H1 (cell line): ENCODE measurements around the gene ST6GALNAC3. TPM values are rescaled to one million over a fixed set of nuclear protein-coding genes. Genes with fewer than 3 reads are reported as not detected.

Source experiments
- CTCF ChIA-PET: fragments of 300-600 bp; sonication (Branson Sonifier 250); formaldehyde crosslinking; loops from one replicate; lab custom pipeline; 2021; ENCODE audit not compliant: partially characterized antibody; lab: Charles Lee
- POLR2A ChIA-PET: fragments of 300-600 bp; sonication (Branson Sonifier 250); formaldehyde crosslinking; loops from one replicate; lab custom pipeline; 2021; ENCODE audit warnings: inconsistent platforms; ENCODE audit not compliant: partially characterized antibody; lab: Charles Lee
- DNase-seq, 2 experiments: peaks; one replicate each; pipeline versions ENCODE4 v3.0.0 to v3.0.0-alpha.2; 2010 to 2022; ENCODE audit warnings: low spot score in 2 of 2, low read depth in 1 of 2, mixed read lengths in 1 of 2
- FAIRE-seq: peaks from 2 replicates; lab custom pipeline; 2011; peaks lifted over from hg19 to GRCh38; lab: Jason Lieb, UNC
- H2AFZ ChIP-seq: 2 replicates; pipeline ENCODE4 v1.8.1; 2012; ENCODE audit warnings: low read length, inconsistent platforms
- H2AK5ac ChIP-seq: 2 replicates; pipeline ENCODE4 v1.6.1; 2013; ENCODE audit warnings: low read depth, low read length
- H2BK120ac ChIP-seq: replicated peaks from 2 replicates; pipeline ENCODE3; 2013; ENCODE audit warnings: low read depth, low read length, inconsistent platforms
- H2BK12ac ChIP-seq: 2 replicates; pipeline ENCODE4 v1.6.1; 2013; ENCODE audit warnings: low read depth, low read length
- H2BK15ac ChIP-seq: 2 replicates; pipeline ENCODE4 v1.6.1; 2013; ENCODE audit warnings: low read length
- H2BK20ac ChIP-seq: 2 replicates; pipeline ENCODE4 v1.6.1; 2013; ENCODE audit warnings: low read length
- H2BK5ac ChIP-seq: 2 replicates; pipeline ENCODE4 v1.6.1; 2013; ENCODE audit warnings: low read depth, low read length
- H3K14ac ChIP-seq: 2 replicates; pipeline ENCODE4 v1.6.1; 2013; ENCODE audit warnings: inconsistent platforms; ENCODE audit not compliant: insufficient read length
- H3K18ac ChIP-seq: 2 replicates; pipeline ENCODE4 v1.6.1; 2013; ENCODE audit warnings: low read length; ENCODE audit errors: extremely low read depth
- H3K23ac ChIP-seq: 2 replicates; pipeline ENCODE4 v1.6.1; 2013; ENCODE audit warnings: inconsistent platforms; ENCODE audit not compliant: insufficient read length
- H3K23me2 ChIP-seq: 2 replicates; pipeline ENCODE4 v1.6.1; 2013; ENCODE audit warnings: low read depth, low read length
- H3K27ac ChIP-seq: 2 replicates; pipeline ENCODE4 v1.6.1; 2011; ENCODE audit warnings: low read depth, low read length, inconsistent platforms
- H3K27me3 ChIP-seq, 4 experiments: replicated peaks in 1 of 4; 1 replicate in 1 of 4; 2 replicates in 3 of 4; pipeline versions ENCODE4 v1.6.1 to v1.8.1; 2011 to 2013; ENCODE audit warnings: low read length in 3 of 4, mild to moderate bottlenecking in 3 of 4, inconsistent platforms in 2 of 4, mixed read lengths in 2 of 4, moderate library complexity in 1 of 4; ENCODE audit not compliant: control insufficient read depth in 3 of 4, insufficient read depth in 3 of 4; ENCODE audit errors: extremely low read depth in 1 of 4
- H3K36me3 ChIP-seq, 4 experiments: 2 replicates each; pipeline versions ENCODE4 v1.6.1 to v1.8.1; 2011 to 2013; ENCODE audit warnings: mild to moderate bottlenecking in 4 of 4, low read length in 3 of 4, moderate library complexity in 2 of 4, control low read depth in 1 of 4, inconsistent platforms in 1 of 4; ENCODE audit not compliant: insufficient read depth in 4 of 4, control insufficient read depth in 2 of 4
- H3K4ac ChIP-seq: replicated peaks from 2 replicates; pipeline ENCODE3; 2013; ENCODE audit warnings: low read length, low read depth, mixed read lengths, inconsistent platforms; ENCODE audit not compliant: insufficient read length
- H3K4me1 ChIP-seq, 4 experiments: replicated peaks in 1 of 4; 1 replicate in 1 of 4; 2 replicates in 3 of 4; pipeline versions ENCODE4 v1.6.1 to v1.8.1; 2011 to 2013; ENCODE audit warnings: low read length in 3 of 4, inconsistent platforms in 2 of 4, mixed read lengths in 1 of 4; ENCODE audit not compliant: insufficient read depth in 4 of 4, control insufficient read depth in 3 of 4
- H3K4me2 ChIP-seq, 2 experiments: 2 replicates each; pipeline versions ENCODE4 v1.6.1 to v1.8.1; 2011 to 2013; ENCODE audit warnings: low read depth in 2 of 2, low read length in 2 of 2, control low read depth in 1 of 2, inconsistent platforms in 1 of 2, mild to moderate bottlenecking in 1 of 2; ENCODE audit not compliant: insufficient read depth in 1 of 2
- H3K4me3 ChIP-seq, 4 experiments: fragments of 200-600, 300-600 bp in 1 of 4; sonication (generic), shearing (Covaris generic), sonication (Bioruptor Twin) in 1 of 4; 2 replicates each; pipeline versions ENCODE4 v1.5.1 to v1.8.1; 2011 to 2016; ENCODE audit warnings: low read length in 4 of 4, low read depth in 3 of 4, control low read depth in 2 of 4, inconsistent platforms in 2 of 4, mild to moderate bottlenecking in 2 of 4, mixed read lengths in 1 of 4, moderate library complexity in 1 of 4; ENCODE audit not compliant: insufficient read depth in 2 of 4; ENCODE audit errors: extremely low read depth in 1 of 4
- H3K56ac ChIP-seq: replicated peaks from 2 replicates; pipeline ENCODE3; 2013; ENCODE audit warnings: low read depth, mild to moderate bottlenecking, mixed read lengths, low read length, inconsistent platforms; ENCODE audit not compliant: insufficient read length
- H3K79me1 ChIP-seq: 2 replicates; pipeline ENCODE4 v1.6.1; 2013; ENCODE audit warnings: low read depth, low read length, control low read depth
- H3K79me2 ChIP-seq, 2 experiments: 2 replicates each; pipeline versions ENCODE4 v1.6.1 to v1.8.1; 2012 to 2013; ENCODE audit warnings: low read length in 2 of 2, mild to moderate bottlenecking in 2 of 2, inconsistent platforms in 1 of 2; ENCODE audit not compliant: insufficient read depth in 2 of 2, control insufficient read depth in 1 of 2
- H3K9ac ChIP-seq, 4 experiments: replicated peaks in 1 of 4; 1 replicate in 1 of 4; 2 replicates in 3 of 4; pipeline versions ENCODE4 v1.6.1 to v1.8.1; 2011 to 2013; ENCODE audit warnings: low read depth in 3 of 4, low read length in 3 of 4, control low read depth in 2 of 4, mild to moderate bottlenecking in 2 of 4, moderate library complexity in 2 of 4, inconsistent platforms in 1 of 4; ENCODE audit errors: extremely low read depth in 1 of 4
- H3K9me3 ChIP-seq, 2 experiments: 2 replicates each; pipeline versions ENCODE4 v1.6.1 to v1.8.1; 2012 to 2013; ENCODE audit warnings: mild to moderate bottlenecking in 2 of 2, moderate library complexity in 2 of 2, control low read depth in 1 of 2, inconsistent platforms in 1 of 2, low read depth in 1 of 2, low read length in 1 of 2, mixed read lengths in 1 of 2; ENCODE audit not compliant: insufficient read depth in 2 of 2
- H4K20me1 ChIP-seq, 2 experiments: replicated peaks in 1 of 2; 2 replicates each; pipeline versions ENCODE3 to v1.8.1; 2011 to 2013; ENCODE audit warnings: inconsistent platforms in 2 of 2, low read length in 2 of 2, mild to moderate bottlenecking in 1 of 2; ENCODE audit not compliant: insufficient read depth in 2 of 2, control insufficient read depth in 1 of 2
- H4K5ac ChIP-seq: 2 replicates; pipeline ENCODE4 v1.6.1; 2013; ENCODE audit warnings: low read length, low read depth, mixed read lengths, inconsistent platforms; ENCODE audit not compliant: insufficient read length
- H4K8ac ChIP-seq: 2 replicates; pipeline ENCODE4 v1.8.0; 2013; ENCODE audit warnings: mild to moderate bottlenecking, moderate library complexity, low read length, inconsistent platforms; ENCODE audit not compliant: insufficient read depth; ENCODE audit errors: extremely low read depth
- H4K91ac ChIP-seq: replicated peaks from 2 replicates; pipeline ENCODE3; 2013; ENCODE audit warnings: low read length, mixed read lengths, inconsistent platforms; ENCODE audit not compliant: insufficient read length
- CEBPB ChIP-seq: IDR thresholded peaks from 2 replicates; pipeline ENCODE4 v1.6.1; 2012; ENCODE audit warnings: low read depth, low read length
- WGBS, 2 experiments: shearing (Covaris generic) in 1 of 2; methylation state at CpG; one replicate each; pipeline versions ENCODE4 v1.1.6 to v1.1.7; 2013 to 2015; ENCODE audit warnings: low lambda C conversion rate in 2 of 2, mixed read lengths in 2 of 2, inconsistent platforms in 1 of 2, low coverage in 1 of 2, missing lambda C conversion rate in 1 of 2; ENCODE audit not compliant: insufficient replicate concordance in 2 of 2, insufficient coverage in 1 of 2, insufficient read length in 1 of 2; ENCODE audit errors: extremely low coverage in 1 of 2, missing lambda C conversion rate in 1 of 2; 5-methylcytosine and 5-hydroxymethylcytosine counted together
- polyA plus RNA-seq, 7 experiments: library from polyadenylated mRNA; depleted of rRNA in 3 of 7; stranded (reverse) in 5 of 7; unstranded in 2 of 7; fragments of >200 nt in 5 of 7; fragments of 200-250 nt in 2 of 7; gene quantifications; 1 replicate in 5 of 7; 2 replicates in 1 of 7; 4 replicates in 1 of 7; pipeline versions ENCODE4 v1.2.1 to v1.2.3, GENCODE V29; 2011 to 2013; ENCODE audit warnings: missing spikeins in 2 of 7, mixed read lengths in 2 of 7
- total RNA-seq: library from RNA; stranded (reverse); fragmentation: NEBNext Ultra II Directional; extraction: Animal tissue kit (Norgen Biotek cat#: 25700); gene quantifications from 2 replicates; pipeline ENCODE4 v1.2.1, GENCODE V29; 2021

Gene ST6GALNAC3
- total and polyA plus RNA-seq, 2 of the 8 experiments (the other 6 are each of a cell fraction or from before 2014, with no cell fraction given) = 4.9 to 19.0 TPM

GRCh38 chr1:76354236-76354635, 279.7 kb downstream of the ST6GALNAC3 start:
- no peak for DNase-seq
- Histone ChIP-seq H4K91ac (no peak overlapping the region), H3K14ac (no peak overlapping the region), H3K9me3 (no peaks in the 10 kb centered on the region), H4K5ac (no peak overlapping the region), H3K27me3 (no peaks in the 10 kb centered on the region), H2BK20ac (no peak overlapping the region), H3K4ac (no peak overlapping the region), H4K8ac (no peak overlapping the region), H3K36me3 (no peaks in the 10 kb centered on the region), H2AFZ (no peak overlapping the region), H2BK15ac (no peak overlapping the region), H3K4me1 (peaks cover 0 to 7% (median 3%) of the 10 kb centered on the region in 4 experiments; a peak in 3 of 7 replicates), H3K9ac (no peak overlapping the region), H3K79me2 (no peaks in the 10 kb centered on the region), H3K18ac (no peak overlapping the region), H3K56ac (no peak overlapping the region), H3K27ac (no peak overlapping the region), H2BK12ac (no peak overlapping the region), H3K79me1 (no peaks in the 10 kb centered on the region), H3K4me3 (no peak overlapping the region), H2BK5ac (no peak overlapping the region), H2BK120ac (no peak overlapping the region), H3K23ac (no peak overlapping the region), H3K23me2 (no peaks in the 10 kb centered on the region), H4K20me1 (no peaks in the 10 kb centered on the region), H2AK5ac (no peak overlapping the region), H3K4me2 (no peak overlapping the region)
- 97% methylated on average over 3 of the region's 3 CpGs; no CpG with 5 or more reads in 1 of the 2 experiments for WGBS, 2 experiments
- no peak for TF ChIP-seq CEBPB
- no peak for FAIRE-seq
- ChIA-PET POLR2A (no interaction called here), CTCF (interaction anchor here (0.6 to 0.7 kb wide), 2 partner anchors 9 to 1179 kb away, joined by 3 to 4 read pairs; no protein-coding TSS in a partner anchor)
